ENCODE results near the gene RBM8A.

RBM8A gene

GRCh38 chr1:145879775-145880174 lies 47.5 kb downstream of the RBM8A start:
- TF ChIP-seq CREB1 (IDR thresholded peaks at IDR 0.05; ENCODE audit: low read depth): no peak
- no peak for TF ChIP-seq ZBTB7A (IDR thresholded peaks at IDR 0.05; ENCODE audit: low read depth)
- no peak for TF ChIP-seq NFIC (IDR thresholded peaks at IDR 0.05)
- TF ChIP-seq TCF12 (IDR thresholded peaks at IDR 0.05; ENCODE audit: low read depth): peak; percentile 57
- no peak for TF ChIP-seq RAD21 (IDR thresholded peaks at IDR 0.05; ENCODE audit: low read depth)

- TF ChIP-seq TEAD4 (IDR thresholded peaks at IDR 0.05): no peak
- TF ChIP-seq TCF12 (IDR thresholded peaks at IDR 0.05; ENCODE audit: low read depth): no peak
- TF ChIP-seq YY1 (IDR thresholded peaks at IDR 0.05; ENCODE audit: low read depth): no peak
- TF ChIP-seq EP300 (IDR thresholded peaks at IDR 0.05; ENCODE audit: borderline replicate concordance): no peak
- TF ChIP-seq EGR1 (IDR thresholded peaks at IDR 0.05): no peak
- TF ChIP-seq ZBTB7A (IDR thresholded peaks at IDR 0.05; ENCODE audit: low read depth): no peak
- no peak for TF ChIP-seq NFIC (IDR thresholded peaks at IDR 0.05)
- no peak for TF ChIP-seq RAD21 (IDR thresholded peaks at IDR 0.05; ENCODE audit: low read depth)
- no peak for TF ChIP-seq TAF1 (IDR thresholded peaks at IDR 0.05; ENCODE audit: low read depth)
- TF ChIP-seq REST (IDR thresholded peaks at IDR 0.05; ENCODE audit: low read depth): no peak
- TF ChIP-seq CREB1 (IDR thresholded peaks at IDR 0.05; ENCODE audit: low read depth): no peak
- TF ChIP-seq USF1 (IDR thresholded peaks at IDR 0.05): no peak
- TF ChIP-seq MAX (IDR thresholded peaks at IDR 0.05): no peak
- TF ChIP-seq CEBPB (IDR thresholded peaks at IDR 0.05): no peak
- no peak for TF ChIP-seq FOXM1 (IDR thresholded peaks at IDR 0.05; ENCODE audit: borderline replicate concordance, low read depth)
Observed at GRCh38 chr1:145878724-145879123, 48.6 kb downstream of the RBM8A start.

- no peak for TF ChIP-seq TAF1 (IDR thresholded peaks at IDR 0.05; ENCODE audit: low read depth)
- TF ChIP-seq FOXM1 (IDR thresholded peaks at IDR 0.05; ENCODE audit: borderline replicate concordance, low read depth): no peak
- no peak for TF ChIP-seq TEAD4 (IDR thresholded peaks at IDR 0.05)
- no peak for TF ChIP-seq CEBPB (IDR thresholded peaks at IDR 0.05)
- no peak for TF ChIP-seq USF1 (IDR thresholded peaks at IDR 0.05)
- no peak for TF ChIP-seq EGR1 (IDR thresholded peaks at IDR 0.05)
- TF ChIP-seq CREB1 (IDR thresholded peaks at IDR 0.05; ENCODE audit: low read depth): no peak
Observed at GRCh38 chr1:145877923-145878486, 49.3 kb downstream of the RBM8A start.

GRCh38 chr1:145874646-145875045 lies 52.6 kb downstream of the RBM8A start:
- TF ChIP-seq USF1 (IDR thresholded peaks at IDR 0.05) (no peak), EP300 (IDR thresholded peaks at IDR 0.05; ENCODE audit: borderline replicate concordance) (no peak), ZBTB7A (IDR thresholded peaks at IDR 0.05; ENCODE audit: low read depth) (no peak), CREB1 (IDR thresholded peaks at IDR 0.05; ENCODE audit: low read depth) (no peak), EGR1 (IDR thresholded peaks at IDR 0.05) (no peak), TCF12 (IDR thresholded peaks at IDR 0.05; ENCODE audit: low read depth) (no peak), NFIC (IDR thresholded peaks at IDR 0.05) (no peak), FOXM1 (IDR thresholded peaks at IDR 0.05; ENCODE audit: borderline replicate concordance, low read depth) (no peak), TAF1 (IDR thresholded peaks at IDR 0.05; ENCODE audit: low read depth) (no peak), CEBPB (IDR thresholded peaks at IDR 0.05) (no peak), RAD21 (IDR thresholded peaks at IDR 0.05; ENCODE audit: low read depth) (no peak), TEAD4 (IDR thresholded peaks at IDR 0.05) (no peak), MAX (IDR thresholded peaks at IDR 0.05) (no peak), REST (IDR thresholded peaks at IDR 0.05; ENCODE audit: low read depth) (no peak), YY1 (IDR thresholded peaks at IDR 0.05; ENCODE audit: low read depth) (no peak)

- no peak for TF ChIP-seq TAF1 (IDR thresholded peaks at IDR 0.05; ENCODE audit: low read depth)
- no peak for TF ChIP-seq TEAD4 (IDR thresholded peaks at IDR 0.05)
- no peak for TF ChIP-seq EGR1 (IDR thresholded peaks at IDR 0.05)
- TF ChIP-seq RAD21 (IDR thresholded peaks at IDR 0.05; ENCODE audit: low read depth): no peak
- no peak for TF ChIP-seq FOXM1 (IDR thresholded peaks at IDR 0.05; ENCODE audit: borderline replicate concordance, low read depth)
- TF ChIP-seq MAX (IDR thresholded peaks at IDR 0.05): no peak
- TF ChIP-seq EP300 (IDR thresholded peaks at IDR 0.05; ENCODE audit: borderline replicate concordance): no peak
- TF ChIP-seq YY1 (IDR thresholded peaks at IDR 0.05; ENCODE audit: low read depth): no peak
- no peak for TF ChIP-seq NFIC (IDR thresholded peaks at IDR 0.05)
- no peak for TF ChIP-seq TCF12 (IDR thresholded peaks at IDR 0.05; ENCODE audit: low read depth)
- no peak for TF ChIP-seq REST (IDR thresholded peaks at IDR 0.05; ENCODE audit: low read depth)
- no peak for TF ChIP-seq CREB1 (IDR thresholded peaks at IDR 0.05; ENCODE audit: low read depth)
- TF ChIP-seq CEBPB (IDR thresholded peaks at IDR 0.05): no peak
- no peak for TF ChIP-seq ZBTB7A (IDR thresholded peaks at IDR 0.05; ENCODE audit: low read depth)
- no peak for TF ChIP-seq USF1 (IDR thresholded peaks at IDR 0.05)
Observed at GRCh38 chr1:145871994-145872924, 55.0 kb downstream of the RBM8A start.
